IMR-90 (cell line): ENCODE measurements around the gene NFKBIA. TPM values are rescaled to one million over a fixed set of nuclear protein-coding genes. Genes with fewer than 3 reads are reported as not detected.

Experiments
- ATAC-seq: fragments of 200-7000 bp; cut with Tn5 transposase; 2 replicates; pipeline ENCODE4 v1.9.1; 2020; ENCODE audit warnings: low read depth, mild to moderate bottlenecking, moderate library complexity
- BruUV-seq: library from RNA; stranded (reverse); fragments of 400-500 nt; replicated peaks from 2 replicates; lab custom pipeline; 2021; lab: Mats Ljungman, UMichigan
- CTCF ChIA-PET: fragments of 300-600 bp; formaldehyde crosslinking; extraction: SDS; loops from one replicate; lab custom pipeline; 2021; ENCODE audit warnings: antibody characterized with exemption; lab: Yijun Ruan, JAX
- POLR2A ChIA-PET: fragments of 300-600 bp; sonication (Branson Sonifier 250); formaldehyde crosslinking; loops from one replicate; lab custom pipeline; 2022; ENCODE audit warnings: antibody characterized with exemption; ENCODE audit not compliant: unreplicated experiment; lab: Charles Lee
- DNase-seq: peaks from one replicate; pipeline ENCODE4 v3.0.0; 2013
- H2AFZ ChIP-seq: replicated peaks from 2 replicates; pipeline ENCODE3; 2013; ENCODE audit warnings: low read length, mild to moderate bottlenecking; ENCODE audit not compliant: poor library complexity
- H2AK5ac ChIP-seq: 2 replicates; pipeline ENCODE4 v1.6.1; 2013; ENCODE audit warnings: low read depth, low read length, inconsistent platforms
- H2AK9ac ChIP-seq: replicated peaks from 2 replicates; pipeline ENCODE3; 2013; ENCODE audit warnings: mild to moderate bottlenecking, low read depth, low read length, moderate library complexity; ENCODE audit not compliant: poor library complexity
- H2BK120ac ChIP-seq: 2 replicates; pipeline ENCODE4 v1.6.1; 2013; ENCODE audit warnings: low read depth, low read length, inconsistent platforms
- H2BK15ac ChIP-seq: 3 replicates; pipeline ENCODE4 v1.6.1; 2013; ENCODE audit warnings: low read depth, low read length, inconsistent platforms
- H2BK20ac ChIP-seq: 2 replicates; pipeline ENCODE4 v1.6.1; 2013; ENCODE audit warnings: low read depth, mild to moderate bottlenecking, inconsistent platforms, low read length, moderate library complexity
- H2BK5ac ChIP-seq: 2 replicates; pipeline ENCODE4 v1.6.1; 2013; ENCODE audit warnings: mild to moderate bottlenecking, low read depth, low read length, inconsistent platforms; ENCODE audit not compliant: poor library complexity, severe bottlenecking
- H3K14ac ChIP-seq: replicated peaks from 2 replicates; pipeline ENCODE4 v1.6.1; 2013; ENCODE audit warnings: low read depth, low read length, inconsistent platforms
- H3K18ac ChIP-seq: 2 replicates; pipeline ENCODE4 v1.6.1; 2013; ENCODE audit warnings: low read depth, low read length, control low read depth
- H3K23ac ChIP-seq: 2 replicates; pipeline ENCODE4 v1.6.1; 2013; ENCODE audit warnings: low read depth, low read length, inconsistent platforms
- H3K27ac ChIP-seq: 2 replicates; pipeline ENCODE4 v1.5.1; 2013; ENCODE audit warnings: mild to moderate bottlenecking, control low read depth, low read length; ENCODE audit not compliant: insufficient read depth
- H3K27me3 ChIP-seq: 2 replicates; pipeline ENCODE4 v1.6.1; 2013; ENCODE audit warnings: low read length; ENCODE audit not compliant: control insufficient read depth, insufficient read depth
- H3K36me3 ChIP-seq: 2 replicates; pipeline ENCODE4 v1.6.1; 2013; ENCODE audit warnings: low read length, mixed read lengths; ENCODE audit not compliant: control insufficient read depth, insufficient read depth
- H3K4ac ChIP-seq: 2 replicates; pipeline ENCODE4 v1.6.1; 2013; ENCODE audit warnings: low read depth, low read length, inconsistent platforms
- H3K4me1 ChIP-seq: 2 replicates; pipeline ENCODE4 v1.6.1; 2013; ENCODE audit warnings: low read length, mixed read lengths; ENCODE audit not compliant: control insufficient read depth, insufficient read depth
- H3K4me2 ChIP-seq: 2 replicates; pipeline ENCODE4 v1.6.1; 2013; ENCODE audit warnings: low read depth, mild to moderate bottlenecking, control low read depth, low read length, moderate library complexity
- H3K4me3 ChIP-seq: 2 replicates; pipeline ENCODE4 v1.5.1; 2013; ENCODE audit warnings: low read depth, mild to moderate bottlenecking, control low read depth, low read length, moderate library complexity; ENCODE audit not compliant: insufficient read depth
- H3K56ac ChIP-seq: 2 replicates; pipeline ENCODE4 v1.6.1; 2013; ENCODE audit warnings: low read length, inconsistent platforms; ENCODE audit not compliant: insufficient read depth; ENCODE audit errors: extremely low read depth
- H3K79me1 ChIP-seq, 2 experiments: 2 replicates each; pipeline ENCODE4 v1.6.1; 2013; ENCODE audit warnings: low read length in 2 of 2, inconsistent platforms in 1 of 2, low read depth in 1 of 2
- H3K9ac ChIP-seq: 2 replicates; pipeline ENCODE4 v1.6.1; 2013; ENCODE audit warnings: low read depth, low read length, control low read depth
- H3K9me1 ChIP-seq: 2 replicates; pipeline ENCODE4 v1.6.1; 2013; ENCODE audit warnings: low read length, inconsistent platforms; ENCODE audit not compliant: insufficient read depth
- H3K9me3 ChIP-seq: 2 replicates; pipeline ENCODE4 v1.6.1; 2013; ENCODE audit warnings: low read length; ENCODE audit not compliant: control insufficient read depth, insufficient read depth
- H4K20me1 ChIP-seq: 2 replicates; pipeline ENCODE4 v1.6.1; 2013; ENCODE audit warnings: low read length, inconsistent platforms; ENCODE audit not compliant: insufficient read depth
- H4K5ac ChIP-seq: 2 replicates; pipeline ENCODE4 v1.6.1; 2013; ENCODE audit warnings: mild to moderate bottlenecking, low read depth, low read length, control low read depth
- H4K8ac ChIP-seq, 2 experiments: 2 replicates each; pipeline ENCODE4 v1.6.1; 2013; ENCODE audit warnings: low read depth in 2 of 2, low read length in 2 of 2, control low read depth in 1 of 2, inconsistent platforms in 1 of 2
- H4K91ac ChIP-seq: 2 replicates; pipeline ENCODE4 v1.6.1; 2013; ENCODE audit warnings: low read depth, low read length, inconsistent platforms; ENCODE audit not compliant: insufficient read depth
- BHLHE40 ChIP-seq: fragments of 150-350 bp; IDR thresholded peaks from 2 replicates; pipeline ENCODE4 v1.6.1; 2016; ENCODE audit warnings: mild to moderate bottlenecking, low read depth, low read length
- CEBPB ChIP-seq: IDR thresholded peaks from 2 replicates; pipeline ENCODE4 v1.6.1; 2012; ENCODE audit warnings: low read depth, low read length, improper control_type of control experiment
- CHD1 ChIP-seq: IDR thresholded peaks from 2 replicates; pipeline ENCODE4 v1.6.1; 2012; ENCODE audit warnings: low read depth, low read length, improper control_type of control experiment
- MAFK ChIP-seq: IDR thresholded peaks from 2 replicates; pipeline ENCODE4 v1.6.1; 2012; ENCODE audit warnings: low read depth, low read length, improper control_type of control experiment
- MAZ ChIP-seq: IDR thresholded peaks from 2 replicates; pipeline ENCODE4 v1.6.1; 2012; ENCODE audit warnings: low read depth, mild to moderate bottlenecking, low read length, improper control_type of control experiment, moderate library complexity, borderline replicate concordance
- MXI1 ChIP-seq: IDR thresholded peaks from 2 replicates; pipeline ENCODE4 v1.6.1; 2012; ENCODE audit warnings: low read depth, mild to moderate bottlenecking, low read length, moderate library complexity, borderline replicate concordance
- NFE2L2 ChIP-seq: fragments of 150-350 bp; IDR thresholded peaks from 2 replicates; pipeline ENCODE4 v1.6.1; 2016; ENCODE audit warnings: low read depth, mild to moderate bottlenecking, low read length
- POLR2A ChIP-seq: IDR thresholded peaks from 2 replicates; pipeline ENCODE4 v1.6.1; 2012; ENCODE audit warnings: mild to moderate bottlenecking, low read depth, low read length
- RAD21 ChIP-seq: IDR thresholded peaks from 2 replicates; pipeline ENCODE4 v1.6.1; 2012; ENCODE audit warnings: low read length, improper control_type of control experiment
- RCOR1 ChIP-seq: IDR thresholded peaks from 2 replicates; pipeline ENCODE4 v1.6.1; 2012; ENCODE audit warnings: mild to moderate bottlenecking, low read length, improper control_type of control experiment; ENCODE audit not compliant: insufficient replicate concordance
- RFX5 ChIP-seq: IDR thresholded peaks from 2 replicates; pipeline ENCODE4 v1.8.0; 2012; ENCODE audit warnings: low read depth, mild to moderate bottlenecking, low read length, moderate library complexity
- SMC3 ChIP-seq: fragments of 150-350 bp; IDR thresholded peaks from 2 replicates; pipeline ENCODE4 v1.6.1; 2016; ENCODE audit warnings: low read depth, mild to moderate bottlenecking, antibody characterized with exemption, low read length, moderate library complexity
- WGBS, 2 experiments: methylation state at CpG; one replicate each; pipeline versions ENCODE4 v1.1.5 to v1.1.7; 2013; ENCODE audit warnings: missing lambda C conversion rate in 2 of 2; ENCODE audit not compliant: insufficient read length in 1 of 2; ENCODE audit errors: extremely low coverage in 2 of 2; 5-methylcytosine and 5-hydroxymethylcytosine counted together
- dilution Hi-C: fragments of 300-500 bp; cut with HindIII; formaldehyde crosslinking; loops from one replicate; pipeline ENCODE4 v1.14.3; 2018; ENCODE audit warnings: low sequenced_read_pairs; ENCODE audit not compliant: unreplicated experiment
- in situ Hi-C: fragments of 300-500 bp; cut with MboI; formaldehyde crosslinking; loops from 3 replicates; pipeline ENCODE4 v1.14.3; 2019; ENCODE audit warnings: low sequenced_read_pairs, inconsistent platforms, mixed read lengths
- intact Hi-C: fragments of 100-400 bp; cut with micrococcal nuclease; formaldehyde crosslinking; loops from 2 replicates; pipeline ENCODE4 v1.10.0; 2022
- polyA plus RNA-seq, 3 experiments: library from polyadenylated mRNA; depleted of rRNA; stranded (reverse); fragments of >200 nt; gene quantifications; 2 replicates each; pipeline ENCODE4 v1.2.3, GENCODE V29; 2012; ENCODE audit warnings: low replicate concordance in 1 of 3
- total RNA-seq: library from RNA; depleted of rRNA; stranded (reverse); fragments of >200 nt; gene quantifications from 2 replicates; pipeline ENCODE4 v1.2.3, GENCODE V29; 2012
- TF ChIP-seq, protein P1 (sequence below): fragments of 150-350 bp; IDR thresholded peaks from 2 replicates; pipeline ENCODE4 v1.6.1; 2017; ENCODE audit warnings: mild to moderate bottlenecking, antibody characterized with exemption, low read length, low read depth
- TF ChIP-seq, protein P2 (sequence below): fragments of 150-350 bp; IDR thresholded peaks from 2 replicates; pipeline ENCODE4 v1.6.1; 2016; ENCODE audit warnings: low read depth, mild to moderate bottlenecking, low read length, moderate library complexity, borderline replicate concordance

NFKBIA gene
- total and polyA plus RNA-seq, 2 of the 4 experiments (the other 2 are of a cell fraction): 71.1 to 97.1 TPM

DNA sequence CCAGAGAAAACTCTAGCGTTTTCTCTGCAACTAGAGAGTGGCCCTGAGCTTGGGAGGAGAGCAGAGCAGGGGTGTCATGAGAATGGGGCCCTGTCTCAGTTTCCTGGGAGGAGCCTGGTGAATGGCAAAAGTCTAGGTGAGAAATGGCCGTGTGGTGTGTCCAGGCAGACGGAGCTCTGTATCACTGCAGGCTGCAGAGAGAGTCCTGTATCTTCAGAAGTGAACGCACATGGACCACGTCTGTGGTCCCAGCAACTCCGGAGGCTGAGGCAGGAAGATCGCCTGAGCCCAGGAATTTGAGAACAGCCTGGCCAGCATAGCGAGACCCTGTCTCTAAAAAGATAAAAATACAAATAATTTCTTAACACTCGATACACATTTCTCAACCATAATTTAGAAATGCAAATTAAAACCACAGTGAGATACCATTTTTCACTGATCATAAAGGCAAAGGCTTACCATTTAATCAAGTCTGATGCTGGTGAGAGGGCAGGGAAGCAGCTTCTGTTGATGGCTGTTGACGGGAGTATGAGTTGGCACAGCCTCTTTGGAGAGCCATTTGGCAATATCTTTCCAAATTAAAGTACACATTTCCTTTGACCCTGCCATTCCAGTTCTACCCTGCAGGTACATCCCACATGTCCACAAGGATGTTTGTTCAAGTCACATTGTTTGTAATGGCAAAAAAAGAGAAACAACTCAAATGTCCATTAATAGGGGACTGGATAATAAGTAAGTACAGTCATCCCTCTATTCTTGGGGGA is 51.0 kb downstream of the NFKBIA start:
- dilution Hi-C loops: no loop called here
- Histone ChIP-seq H2BK15ac (no peak overlapping the region), H3K36me3 (no peaks in the 10 kb centered on the region), H3K4me2 (no peak overlapping the region), H2AK5ac (no peak overlapping the region), H4K5ac (no peak overlapping the region), H3K4me3 (no peak overlapping the region), H3K27me3 (no peaks in the 10 kb centered on the region; the same call in 1 of the 2 replicates), H2AK9ac (no peak overlapping the region), H2BK120ac (no peak overlapping the region), H2BK5ac (no peak overlapping the region), H3K18ac (no peak overlapping the region), H3K27ac (no peak overlapping the region), H2BK20ac (no peak overlapping the region), H4K8ac (no peak overlapping the region), H3K9ac (no peak overlapping the region), H3K23ac (no peak overlapping the region), H3K14ac (no peak overlapping the region), H3K56ac (no peak overlapping the region), H3K4me1 (peaks cover 9% of the 10 kb centered on the region), H3K79me1 (no peaks in the 10 kb centered on the region), H2AFZ (no peak overlapping the region), H4K91ac (no peak overlapping the region), H3K4ac (no peak overlapping the region), H3K9me3 (no peaks in the 10 kb centered on the region), H4K20me1 (no peaks in the 10 kb centered on the region), H3K9me1 (0 out of 2 replicates have a peak, but pooled peaks cover 3% of the 10 kb centered on the region)
- TF ChIP-seq POLR2A (no peak), NFE2L2 (no peak), RFX5 (no peak), MXI1 (no peak), CHD1 (no peak), MAFK (no peak), SMC3 (no peak), RAD21 (no peak), BHLHE40 (no peak), RCOR1 (no peak), CEBPB (no peak), MAZ (no peak)
- TF ChIP-seq, protein P1, sequence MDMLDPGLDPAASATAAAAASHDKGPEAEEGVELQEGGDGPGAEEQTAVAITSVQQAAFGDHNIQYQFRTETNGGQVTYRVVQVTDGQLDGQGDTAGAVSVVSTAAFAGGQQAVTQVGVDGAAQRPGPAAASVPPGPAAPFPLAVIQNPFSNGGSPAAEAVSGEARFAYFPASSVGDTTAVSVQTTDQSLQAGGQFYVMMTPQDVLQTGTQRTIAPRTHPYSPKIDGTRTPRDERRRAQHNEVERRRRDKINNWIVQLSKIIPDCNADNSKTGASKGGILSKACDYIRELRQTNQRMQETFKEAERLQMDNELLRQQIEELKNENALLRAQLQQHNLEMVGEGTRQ: no peak
- TF ChIP-seq, protein P2, sequence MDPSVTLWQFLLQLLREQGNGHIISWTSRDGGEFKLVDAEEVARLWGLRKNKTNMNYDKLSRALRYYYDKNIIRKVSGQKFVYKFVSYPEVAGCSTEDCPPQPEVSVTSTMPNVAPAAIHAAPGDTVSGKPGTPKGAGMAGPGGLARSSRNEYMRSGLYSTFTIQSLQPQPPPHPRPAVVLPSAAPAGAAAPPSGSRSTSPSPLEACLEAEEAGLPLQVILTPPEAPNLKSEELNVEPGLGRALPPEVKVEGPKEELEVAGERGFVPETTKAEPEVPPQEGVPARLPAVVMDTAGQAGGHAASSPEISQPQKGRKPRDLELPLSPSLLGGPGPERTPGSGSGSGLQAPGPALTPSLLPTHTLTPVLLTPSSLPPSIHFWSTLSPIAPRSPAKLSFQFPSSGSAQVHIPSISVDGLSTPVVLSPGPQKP: no peak
- CTCF ChIA-PET: no interaction called here
- no TSS peak for BruUV-seq
- intact Hi-C loops: no loop called here
- DNase-seq: no peak
- in situ Hi-C loops: no loop called here
- 88% methylated on average over 6 of the region's 10 CpGs; no CpG with 5 or more reads in 1 of the 2 experiments for WGBS, 2 experiments
- ATAC-seq: no peak
- POLR2A ChIA-PET: no interaction called here
